Measurements from ENCODE around the gene PDS5B. TPM values are rescaled to one million over a fixed set of nuclear protein-coding genes. Genes with fewer than 3 reads are reported as not detected.

Gene PDS5B
- total RNA-seq, 1 donor from 2014 or later = 63.1 TPM

DNA sequence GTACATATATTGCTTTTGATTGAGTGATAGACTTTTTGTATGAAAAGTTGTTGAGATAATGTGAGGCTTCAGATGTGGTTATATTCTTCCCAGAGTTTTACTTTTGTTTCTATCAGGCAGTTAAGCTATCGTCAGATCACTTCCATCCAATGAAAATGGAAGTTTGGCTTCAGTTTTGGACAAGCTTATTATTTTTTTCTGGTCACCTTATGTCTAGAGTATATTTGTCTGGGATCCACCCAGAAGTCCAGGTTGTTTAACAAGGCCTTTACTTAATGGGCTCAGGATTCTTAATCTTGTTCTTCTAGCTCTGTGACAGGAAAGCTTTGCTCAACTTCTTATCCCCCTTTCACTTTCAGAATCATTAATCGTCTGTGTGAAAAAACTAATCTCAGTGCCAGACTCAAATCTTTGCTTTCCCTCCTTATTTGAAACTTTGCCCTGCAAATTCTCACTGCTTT, 150.9 kb downstream of the PDS5B start:
- Mint-ChIP-seq H3K9me3 (no peaks in the 10 kb centered on the region), H3K36me3 (ENCODE audit: low read depth) (peaks cover 48% of the 10 kb centered on the region), H3K27me3 (ENCODE audit: low read depth) (no peaks in the 10 kb centered on the region), H3K27ac (peak overlapping the region; percentile 61), H3K4me3 (ENCODE audit: low read depth) (peak overlapping the region; percentile 68), H3K4me1 (ENCODE audit: low read depth) (peaks cover 38% of the 10 kb centered on the region)
- intact Hi-C loops (cut with micrococcal nuclease) = loop anchor here (1.0 to 10.0 kb wide), 3 partner anchors 52 to 168 kb away; no protein-coding TSS in a partner anchor
- DNase-seq (ENCODE audit: low spot score) = no peak

DNA sequence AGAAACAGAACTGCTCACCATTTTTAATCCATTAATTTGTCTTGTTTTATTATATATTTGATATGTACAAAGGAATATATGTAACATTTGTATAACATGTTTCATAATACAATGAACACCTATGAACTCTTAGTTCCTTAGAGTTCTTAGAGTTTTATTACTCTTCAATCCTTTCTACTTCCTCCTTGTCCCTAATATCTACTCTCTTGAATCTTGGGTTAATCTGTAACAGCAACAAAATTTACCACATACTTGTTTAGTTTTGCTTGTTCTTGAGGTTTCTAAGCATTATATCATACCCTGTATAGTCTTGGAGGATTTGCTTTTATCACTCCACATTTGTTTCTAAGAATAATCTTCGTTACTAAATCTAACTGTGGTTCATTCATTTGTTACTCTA, 151.4 kb downstream of the PDS5B start:
- H3K27me3 Mint-ChIP-seq (ENCODE audit: low read depth) = no peaks in the 10 kb centered on the region
- intact Hi-C loops (cut with micrococcal nuclease) = loop anchor here (1.0 to 10.0 kb wide), 3 partner anchors 53 to 167 kb away; no protein-coding TSS in a partner anchor

DNA sequence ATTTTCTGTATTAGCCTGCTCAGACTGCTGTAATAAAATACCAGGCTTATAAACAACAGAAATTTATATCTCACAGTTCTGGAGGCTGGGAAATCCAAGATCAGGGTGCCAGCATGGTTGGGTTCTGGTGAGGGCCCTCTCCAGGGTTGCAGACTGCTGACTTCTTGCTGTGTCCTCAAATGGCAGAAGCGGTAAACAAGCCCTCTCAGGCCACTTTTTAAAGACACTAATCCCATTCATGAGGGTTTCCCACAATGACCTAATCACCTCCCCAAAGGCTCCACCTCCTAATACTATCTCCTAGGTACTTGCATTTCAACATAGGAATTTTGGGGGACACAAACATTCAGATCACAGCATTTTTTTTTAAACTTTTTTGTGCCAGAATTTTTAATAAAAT, 159.3 kb downstream of the PDS5B start:
- Mint-ChIP-seq H3K9me3 (no peaks in the 10 kb centered on the region), H3K27me3 (ENCODE audit: low read depth) (no peaks in the 10 kb centered on the region), H3K4me1 (ENCODE audit: low read depth) (no peaks in the 10 kb centered on the region), H3K36me3 (ENCODE audit: low read depth) (peaks cover 41% of the 10 kb centered on the region), H3K4me3 (ENCODE audit: low read depth) (no peak overlapping the region), H3K27ac (no peak overlapping the region)
- DNase-seq (ENCODE audit: low spot score) = no peak
- intact Hi-C loops (cut with micrococcal nuclease) = no loop called here

More for the DNA sequence above, 151.4 kb downstream of the PDS5B start:
- H3K9me3 Mint-ChIP-seq = no peaks in the 10 kb centered on the region
- H3K36me3 Mint-ChIP-seq (ENCODE audit: low read depth) = peaks cover 48% of the 10 kb centered on the region
- DNase-seq (ENCODE audit: low spot score) = no peak
- H3K4me1 Mint-ChIP-seq (ENCODE audit: low read depth) = peaks cover 37% of the 10 kb centered on the region
- H3K4me3 Mint-ChIP-seq (ENCODE audit: low read depth) = peak overlapping the region; percentile 68
- H3K27ac Mint-ChIP-seq = peak overlapping the region; percentile 61

DNA sequence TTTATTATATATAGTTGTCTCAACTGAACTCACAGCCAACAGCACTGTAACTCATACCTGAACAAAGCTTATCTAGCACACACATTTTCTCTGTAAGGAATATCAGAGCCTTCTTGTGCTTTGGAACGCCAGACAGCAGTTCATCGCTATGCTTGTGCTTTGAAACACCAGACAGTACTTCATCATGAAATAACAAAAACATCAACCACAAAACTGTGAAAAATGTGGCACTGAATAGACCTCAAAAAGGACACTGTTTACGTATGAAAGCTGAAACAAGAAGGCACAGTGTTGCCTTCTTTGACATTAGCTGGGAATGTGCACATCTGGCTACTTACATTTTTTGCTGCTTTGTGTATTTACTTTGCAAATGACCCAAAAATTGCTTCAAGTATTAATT, 160.2 kb downstream of the PDS5B start:
- no peaks in the 10 kb centered on the region for H3K9me3 Mint-ChIP-seq
- DNase-seq (ENCODE audit: low spot score) = no peak
- no peak overlapping the region for H3K27ac Mint-ChIP-seq
- intact Hi-C loops (cut with micrococcal nuclease) = no loop called here
- H3K36me3 Mint-ChIP-seq (ENCODE audit: low read depth) = peaks cover 42% of the 10 kb centered on the region
- H3K4me1 Mint-ChIP-seq (ENCODE audit: low read depth) = no peaks in the 10 kb centered on the region
- no peak overlapping the region for H3K4me3 Mint-ChIP-seq (ENCODE audit: low read depth)
- no peaks in the 10 kb centered on the region for H3K27me3 Mint-ChIP-seq (ENCODE audit: low read depth)

DNA sequence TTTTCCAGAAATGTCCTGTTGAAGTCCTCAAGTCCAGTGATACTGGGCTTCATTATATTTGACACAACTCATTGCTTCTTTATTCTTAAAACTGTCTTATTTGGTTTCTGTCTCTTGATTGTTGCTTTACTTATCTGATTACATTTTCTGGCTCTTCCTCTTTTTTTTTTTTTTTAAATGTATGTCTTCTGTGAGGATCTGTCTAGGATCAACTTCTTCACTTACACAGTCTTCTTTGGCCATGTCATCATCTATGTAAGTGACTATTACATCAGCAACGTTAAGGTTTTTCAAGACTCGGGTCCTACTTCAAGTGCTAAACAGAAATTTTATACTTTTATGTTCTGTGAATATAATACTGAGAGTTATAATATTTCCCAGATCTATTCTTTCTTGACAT, 162.1 kb downstream of the PDS5B start:
- intact Hi-C loops (cut with micrococcal nuclease) = no loop called here
- H3K4me3 Mint-ChIP-seq (ENCODE audit: low read depth) = no peak overlapping the region

DNA sequence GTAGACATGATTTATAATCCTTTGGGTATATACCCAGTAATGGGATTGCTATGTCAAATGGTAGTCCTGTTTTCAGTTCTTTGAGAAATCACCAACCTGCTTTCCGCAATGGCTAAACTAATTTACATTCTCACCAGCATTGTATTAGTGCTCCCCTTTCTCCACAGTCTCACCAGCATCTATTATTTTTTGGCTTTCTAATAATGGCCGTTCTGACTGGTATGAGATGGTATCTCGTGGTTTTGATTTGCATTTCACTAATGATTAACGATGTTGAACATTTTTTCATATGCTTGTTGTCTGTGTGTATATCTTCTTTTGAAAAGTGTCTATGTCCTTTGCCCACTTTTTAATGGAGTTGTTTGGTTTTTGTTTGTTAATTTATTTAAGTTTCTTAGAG, 165.1 kb downstream of the PDS5B start:
- Mint-ChIP-seq H3K4me1 (ENCODE audit: low read depth) (peaks cover 3% of the 10 kb centered on the region), H3K4me3 (ENCODE audit: low read depth) (no peak overlapping the region), H3K27ac (no peak overlapping the region), H3K9me3 (no peaks in the 10 kb centered on the region), H3K36me3 (ENCODE audit: low read depth) (peaks cover 52% of the 10 kb centered on the region), H3K27me3 (ENCODE audit: low read depth) (no peaks in the 10 kb centered on the region)
- no peak for DNase-seq (ENCODE audit: low spot score)
- intact Hi-C loops (cut with micrococcal nuclease) = no loop called here

More for the DNA sequence above, 162.1 kb downstream of the PDS5B start:
- Mint-ChIP-seq H3K27me3 (ENCODE audit: low read depth) (no peaks in the 10 kb centered on the region), H3K36me3 (ENCODE audit: low read depth) (peaks cover 43% of the 10 kb centered on the region), H3K4me1 (ENCODE audit: low read depth) (no peaks in the 10 kb centered on the region), H3K27ac (no peak overlapping the region), H3K9me3 (no peaks in the 10 kb centered on the region)
- DNase-seq (ENCODE audit: low spot score) = no peak

DNA sequence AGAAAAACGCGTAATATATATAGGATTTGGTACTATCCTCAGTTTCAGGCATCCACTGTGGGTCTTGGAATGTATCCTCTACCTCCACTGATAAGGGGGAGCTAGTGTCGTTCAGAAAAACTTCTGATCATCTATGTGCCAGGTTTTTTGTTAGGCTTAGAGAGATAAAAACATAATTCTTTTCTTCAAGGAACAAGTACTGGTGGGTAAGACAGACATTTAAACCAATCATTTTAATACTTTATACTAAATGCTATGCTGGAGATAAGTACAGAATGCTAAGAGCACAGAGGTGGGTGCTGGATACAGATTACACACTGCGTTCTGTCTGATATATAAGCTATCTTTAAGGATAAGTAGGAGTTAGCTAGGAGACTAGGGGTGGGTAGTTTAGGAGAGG, 166.1 kb downstream of the PDS5B start:
- Mint-ChIP-seq H3K36me3 (ENCODE audit: low read depth) (peaks cover 51% of the 10 kb centered on the region), H3K27me3 (ENCODE audit: low read depth) (no peaks in the 10 kb centered on the region), H3K9me3 (no peaks in the 10 kb centered on the region), H3K4me1 (ENCODE audit: low read depth) (peaks cover 3% of the 10 kb centered on the region), H3K4me3 (ENCODE audit: low read depth) (no peak overlapping the region), H3K27ac (no peak overlapping the region)
- DNase-seq (ENCODE audit: low spot score) = no peak
- intact Hi-C loops (cut with micrococcal nuclease) = no loop called here

DNA sequence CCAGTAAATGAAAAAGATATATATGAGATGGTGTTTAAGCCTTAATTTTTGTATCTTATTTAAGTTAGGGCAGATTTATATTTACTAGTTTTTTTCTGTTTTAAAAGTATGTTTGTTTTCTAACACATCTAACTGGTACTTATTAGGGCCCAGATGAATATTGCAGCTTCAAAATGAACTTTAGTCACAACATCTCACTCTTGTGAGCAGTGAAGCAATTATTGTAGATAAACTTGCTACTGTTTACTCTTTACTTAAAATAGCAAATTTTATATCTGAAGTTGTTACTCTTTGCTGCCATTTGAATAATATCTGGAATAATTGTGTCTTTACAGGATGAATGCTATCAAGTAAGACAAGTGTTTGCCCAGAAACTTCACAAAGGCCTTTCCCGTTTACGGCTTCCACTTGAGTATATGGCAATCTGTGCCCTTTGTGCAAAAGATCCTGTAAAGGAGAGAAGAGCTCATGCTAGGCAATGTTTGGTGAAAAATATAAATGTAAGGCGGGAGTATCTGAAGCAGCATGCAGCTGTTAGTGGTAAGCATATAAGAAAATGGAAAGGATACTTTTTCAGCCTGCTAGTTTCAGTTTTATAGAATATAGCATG, 166.8 kb downstream of the PDS5B start:
- H3K36me3 Mint-ChIP-seq (ENCODE audit: low read depth) = peaks cover 54% of the 10 kb centered on the region
- DNase-seq (ENCODE audit: low spot score) = no peak
- peaks cover 3% of the 10 kb centered on the region for H3K4me1 Mint-ChIP-seq (ENCODE audit: low read depth)
- no peaks in the 10 kb centered on the region for H3K9me3 Mint-ChIP-seq
- H3K4me3 Mint-ChIP-seq (ENCODE audit: low read depth) = no peak overlapping the region
- H3K27me3 Mint-ChIP-seq (ENCODE audit: low read depth) = no peaks in the 10 kb centered on the region
- intact Hi-C loops (cut with micrococcal nuclease) = no loop called here
- no peak overlapping the region for H3K27ac Mint-ChIP-seq

DNA sequence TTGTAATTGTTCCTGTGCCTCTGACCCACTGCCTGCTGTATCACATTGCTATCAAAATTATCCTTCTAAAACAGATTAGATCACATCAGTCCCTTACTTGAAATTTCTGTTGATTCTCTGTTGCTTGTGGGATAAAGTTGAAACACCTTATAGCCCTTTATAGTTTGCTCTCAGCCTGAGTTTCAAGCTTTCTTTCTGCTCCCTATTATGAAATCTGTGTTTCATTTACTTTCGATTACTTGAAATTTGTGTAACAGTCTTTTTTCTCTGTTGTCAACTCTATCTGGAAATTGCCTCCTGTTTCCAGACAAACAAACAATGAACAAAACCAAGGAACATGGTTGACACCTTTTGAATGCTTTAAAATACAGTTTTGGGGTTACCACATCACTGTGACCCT, 167.9 kb downstream of the PDS5B start:
- DNase-seq (ENCODE audit: low spot score) = no peak
- H3K9me3 Mint-ChIP-seq = no peaks in the 10 kb centered on the region
- H3K27ac Mint-ChIP-seq = no peak overlapping the region
- H3K4me1 Mint-ChIP-seq (ENCODE audit: low read depth) = peaks cover 3% of the 10 kb centered on the region
- H3K4me3 Mint-ChIP-seq (ENCODE audit: low read depth) = no peak overlapping the region
- no peaks in the 10 kb centered on the region for H3K27me3 Mint-ChIP-seq (ENCODE audit: low read depth)
- peaks cover 54% of the 10 kb centered on the region for H3K36me3 Mint-ChIP-seq (ENCODE audit: low read depth)
- intact Hi-C loops (cut with micrococcal nuclease) = no loop called here

DNA sequence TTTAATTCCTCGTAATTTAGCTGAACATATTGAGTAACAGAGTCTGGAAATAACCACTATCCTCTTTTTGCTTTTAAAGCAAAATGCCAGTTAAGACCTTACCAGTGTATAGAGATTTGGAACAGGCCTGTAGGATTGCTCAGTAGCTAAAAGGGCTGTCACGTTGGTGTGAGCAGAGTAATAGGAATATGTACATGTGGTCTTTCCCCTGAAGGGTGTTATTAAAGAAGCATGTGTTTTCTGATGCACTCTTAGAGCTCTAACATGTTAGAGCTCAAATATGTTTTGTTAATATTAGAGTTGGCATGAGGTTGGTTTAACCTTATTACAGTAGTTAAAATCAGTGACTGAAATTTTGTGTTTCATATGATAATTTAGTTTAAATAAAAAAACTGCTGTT, 172.9 kb downstream of the PDS5B start:
- Mint-ChIP-seq H3K9me3 (peaks cover 13% of the 10 kb centered on the region), H3K4me3 (ENCODE audit: low read depth) (no peak overlapping the region), H3K27ac (no peak overlapping the region), H3K4me1 (ENCODE audit: low read depth) (peaks cover 7% of the 10 kb centered on the region), H3K27me3 (ENCODE audit: low read depth) (no peaks in the 10 kb centered on the region), H3K36me3 (ENCODE audit: low read depth) (peaks cover 63% of the 10 kb centered on the region)
- intact Hi-C loops (cut with micrococcal nuclease) = no loop called here
- DNase-seq (ENCODE audit: low spot score) = no peak

DNA sequence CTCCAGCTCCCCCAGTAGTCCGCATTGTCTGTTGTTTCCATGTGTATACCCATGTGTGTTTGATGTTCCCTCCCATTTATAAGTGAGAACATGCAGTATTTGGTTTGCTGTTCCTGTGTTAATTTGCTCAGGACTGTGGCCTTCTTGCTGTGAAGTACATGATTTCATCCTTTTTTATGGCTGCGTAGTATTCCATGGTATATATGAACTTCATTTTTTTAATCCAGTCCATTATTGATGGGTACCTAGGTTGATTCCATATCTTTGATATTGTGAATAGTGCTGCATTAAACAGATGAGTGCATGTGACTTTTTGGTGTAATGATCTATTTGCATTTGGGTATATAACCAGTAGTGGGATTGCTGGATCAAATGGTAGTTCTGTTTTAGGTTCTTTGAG, 175.2 kb downstream of the PDS5B start:
- Mint-ChIP-seq H3K27me3 (ENCODE audit: low read depth) (no peaks in the 10 kb centered on the region), H3K4me1 (ENCODE audit: low read depth) (peaks cover 4% of the 10 kb centered on the region), H3K36me3 (ENCODE audit: low read depth) (peaks cover 62% of the 10 kb centered on the region)

DNA sequence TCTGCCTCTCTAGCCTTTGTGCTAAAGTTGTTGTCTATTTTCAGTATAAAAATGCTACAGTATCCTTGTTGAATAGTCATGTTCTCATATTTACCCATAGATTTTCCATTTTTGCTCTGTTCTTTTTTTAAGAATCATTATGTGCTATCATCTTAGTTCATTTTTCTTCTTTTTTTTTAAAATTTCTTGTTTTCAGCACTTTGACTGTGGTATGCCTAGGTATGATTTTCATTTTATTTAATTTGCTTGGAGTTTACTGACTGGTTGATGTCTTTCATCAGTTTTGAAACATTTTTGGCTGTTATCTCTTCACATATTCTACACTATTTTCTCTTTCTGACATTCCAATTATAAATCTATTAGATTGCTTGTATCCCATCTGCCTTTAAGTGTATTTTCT, 192.9 kb downstream of the PDS5B start:
- intact Hi-C loops (cut with micrococcal nuclease) = no loop called here
- Mint-ChIP-seq H3K4me1 (ENCODE audit: low read depth) (peaks cover 16% of the 10 kb centered on the region), H3K27ac (no peak overlapping the region), H3K27me3 (ENCODE audit: low read depth) (no peaks in the 10 kb centered on the region), H3K36me3 (ENCODE audit: low read depth) (peaks cover 44% of the 10 kb centered on the region), H3K4me3 (ENCODE audit: low read depth) (no peak overlapping the region), H3K9me3 (no peaks in the 10 kb centered on the region)
- DNase-seq (ENCODE audit: low spot score) = no peak

More for the DNA sequence above, 175.2 kb downstream of the PDS5B start:
- Mint-ChIP-seq H3K9me3 (peaks cover 13% of the 10 kb centered on the region), H3K27ac (no peak overlapping the region), H3K4me3 (ENCODE audit: low read depth) (no peak overlapping the region)
- intact Hi-C loops (cut with micrococcal nuclease) = no loop called here
- DNase-seq (ENCODE audit: low spot score) = no peak

DNA sequence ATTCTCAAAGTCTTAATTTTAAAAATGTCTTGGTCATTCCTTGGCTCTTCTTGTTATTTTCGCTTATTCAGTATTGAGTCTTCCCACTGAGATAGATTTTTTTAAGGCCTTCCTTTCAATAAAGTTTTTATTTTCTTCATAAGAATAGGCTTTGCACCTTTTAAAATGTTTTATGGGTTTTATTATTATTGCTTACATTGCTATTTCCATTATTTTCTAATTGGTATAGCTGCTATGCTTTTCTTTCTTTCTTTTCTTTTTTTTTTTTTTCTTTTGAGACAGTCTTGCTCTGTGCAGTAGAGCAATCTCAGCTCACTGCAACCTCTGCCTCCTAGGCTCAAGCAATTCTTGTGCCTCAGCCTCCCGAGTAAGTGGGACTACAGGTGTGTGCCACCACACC, 195.7 kb downstream of the PDS5B start:
- DNase-seq (ENCODE audit: low spot score) = no peak
- Mint-ChIP-seq H3K27me3 (ENCODE audit: low read depth) (no peaks in the 10 kb centered on the region), H3K27ac (no peak overlapping the region), H3K4me3 (ENCODE audit: low read depth) (no peak overlapping the region), H3K36me3 (ENCODE audit: low read depth) (peaks cover 37% of the 10 kb centered on the region), H3K4me1 (ENCODE audit: low read depth) (peaks cover 20% of the 10 kb centered on the region), H3K9me3 (no peaks in the 10 kb centered on the region)
- intact Hi-C loops (cut with micrococcal nuclease) = loop anchor here (5.0 kb wide), 1 partner anchor 125 kb away; no protein-coding TSS in a partner anchor

Measured in activated T-helper 2 cell treated with anti-CD3 and anti-CD28 coated beads, Interferon-gamma antibody, Interleukin-2, Interleukin-4, amounts not matched to agents 10 μg/mL and 5 μg/mL and 100 μg/mL, durations not matched to agents 14 hours and 24 hours and 36 hours (primary cell).